Colonic mucosa (tissue), 4 donors: ENCODE data around the gene SUOX. TPM values are rescaled to one million over a fixed set of nuclear protein-coding genes. Genes with fewer than 3 reads are reported as not detected.

Experiments used
- DNase-seq: peaks from one replicate; pipeline ENCODE4 v3.0.0-alpha.2; 2020
- H3K27ac ChIP-seq: fragments of 200-600 bp; one replicate; pipeline ENCODE4 v1.8.0; 2021
- H3K27me3 ChIP-seq: fragments of 200-600 bp; one replicate; pipeline ENCODE4 v1.8.0; 2021
- H3K36me3 ChIP-seq: fragments of 200-600 bp; one replicate; pipeline ENCODE4 v1.8.0; 2021
- H3K4me1 ChIP-seq: fragments of 200-600 bp; one replicate; pipeline ENCODE4 v1.8.0; 2021; ENCODE audit warnings: mild to moderate bottlenecking
- H3K4me3 ChIP-seq: fragments of 200-600 bp; one replicate; pipeline ENCODE4 v1.8.0; 2021
- H3K9ac ChIP-seq, 2 donors: one replicate each; pipeline ENCODE4 v1.7.0; 2013; ENCODE audit warnings: control low read depth in 2 of 2, low read depth in 2 of 2, low read length in 2 of 2
- H3K9me3 ChIP-seq: fragments of 200-600 bp; one replicate; pipeline ENCODE4 v1.8.0; 2021
- intact Hi-C: fragments of 100-400 bp; cut with DNase I; formaldehyde crosslinking; loops from one replicate; pipeline ENCODE4 v1.14.1; 2022
- total RNA-seq, 2 donors: library from RNA; stranded (reverse); fragmentation: NEBNext Ultra II Directional in 1 of 2; extraction: Animal tissue kit (Norgen Biotek cat#: 25700) in 1 of 2; gene quantifications; one replicate each; pipeline ENCODE4 v1.2.1, GENCODE V29; 2021
- TF ChIP-seq, protein P1 (sequence below): fragments of 200-600 bp; IDR thresholded peaks from one replicate; pipeline ENCODE4 v1.8.0; 2022; ENCODE audit warnings: antibody characterized with exemption, mild to moderate bottlenecking
- donor health status: healthy.
- donor health status: DM: no; HTN: no; CAD: no.
- donor health status: DM: no; HTN: no; CAD: no.

The SUOX gene
- total RNA-seq, 2 donors from 2014 or later, result 25.8 to 35.8 TPM

DNA sequence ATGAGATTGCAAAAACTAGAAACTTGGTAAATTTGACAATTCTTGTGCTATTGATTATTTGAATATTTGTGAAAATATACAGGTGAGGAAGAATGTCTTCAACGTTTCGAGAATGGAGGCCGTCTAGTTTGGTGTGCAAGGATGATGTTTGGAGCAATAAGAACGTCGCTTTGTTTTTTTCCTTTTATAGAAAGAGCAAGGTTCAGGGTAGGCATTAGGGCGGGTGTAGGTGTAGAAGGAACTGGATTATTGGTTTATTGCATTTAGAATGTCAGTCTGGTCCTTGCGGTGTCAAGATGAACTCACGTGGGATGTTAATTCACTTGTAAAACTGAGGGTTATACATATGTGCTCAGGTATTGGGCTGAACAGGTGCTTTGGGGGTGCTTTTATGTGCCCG lies 45.8 kb downstream of the SUOX start:
- Histone ChIP-seq H3K4me1 (peaks cover 5% of the 10 kb centered on the region), H3K4me3 (peak overlapping the region; percentile 67), H3K27ac (peak overlapping the region; percentile 96), H3K36me3 (peaks cover 16% of the 10 kb centered on the region), H3K9ac (peak overlapping the region; percentile 86 to 96), H3K9me3 (no peaks in the 10 kb centered on the region), H3K27me3 (no peaks in the 10 kb centered on the region)
- intact Hi-C loops, result loop anchor here (10.0 kb wide), 1 partner anchor 72 kb away; the partner anchor contains the start of genes RPL41 and ZC3H10
- DNase-seq, result peak; percentile 33
- TF ChIP-seq, protein P1, sequence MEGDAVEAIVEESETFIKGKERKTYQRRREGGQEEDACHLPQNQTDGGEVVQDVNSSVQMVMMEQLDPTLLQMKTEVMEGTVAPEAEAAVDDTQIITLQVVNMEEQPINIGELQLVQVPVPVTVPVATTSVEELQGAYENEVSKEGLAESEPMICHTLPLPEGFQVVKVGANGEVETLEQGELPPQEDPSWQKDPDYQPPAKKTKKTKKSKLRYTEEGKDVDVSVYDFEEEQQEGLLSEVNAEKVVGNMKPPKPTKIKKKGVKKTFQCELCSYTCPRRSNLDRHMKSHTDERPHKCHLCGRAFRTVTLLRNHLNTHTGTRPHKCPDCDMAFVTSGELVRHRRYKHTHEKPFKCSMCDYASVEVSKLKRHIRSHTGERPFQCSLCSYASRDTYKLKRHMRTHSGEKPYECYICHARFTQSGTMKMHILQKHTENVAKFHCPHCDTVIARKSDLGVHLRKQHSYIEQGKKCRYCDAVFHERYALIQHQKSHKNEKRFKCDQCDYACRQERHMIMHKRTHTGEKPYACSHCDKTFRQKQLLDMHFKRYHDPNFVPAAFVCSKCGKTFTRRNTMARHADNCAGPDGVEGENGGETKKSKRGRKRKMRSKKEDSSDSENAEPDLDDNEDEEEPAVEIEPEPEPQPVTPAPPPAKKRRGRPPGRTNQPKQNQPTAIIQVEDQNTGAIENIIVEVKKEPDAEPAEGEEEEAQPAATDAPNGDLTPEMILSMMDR, result no peak

DNA sequence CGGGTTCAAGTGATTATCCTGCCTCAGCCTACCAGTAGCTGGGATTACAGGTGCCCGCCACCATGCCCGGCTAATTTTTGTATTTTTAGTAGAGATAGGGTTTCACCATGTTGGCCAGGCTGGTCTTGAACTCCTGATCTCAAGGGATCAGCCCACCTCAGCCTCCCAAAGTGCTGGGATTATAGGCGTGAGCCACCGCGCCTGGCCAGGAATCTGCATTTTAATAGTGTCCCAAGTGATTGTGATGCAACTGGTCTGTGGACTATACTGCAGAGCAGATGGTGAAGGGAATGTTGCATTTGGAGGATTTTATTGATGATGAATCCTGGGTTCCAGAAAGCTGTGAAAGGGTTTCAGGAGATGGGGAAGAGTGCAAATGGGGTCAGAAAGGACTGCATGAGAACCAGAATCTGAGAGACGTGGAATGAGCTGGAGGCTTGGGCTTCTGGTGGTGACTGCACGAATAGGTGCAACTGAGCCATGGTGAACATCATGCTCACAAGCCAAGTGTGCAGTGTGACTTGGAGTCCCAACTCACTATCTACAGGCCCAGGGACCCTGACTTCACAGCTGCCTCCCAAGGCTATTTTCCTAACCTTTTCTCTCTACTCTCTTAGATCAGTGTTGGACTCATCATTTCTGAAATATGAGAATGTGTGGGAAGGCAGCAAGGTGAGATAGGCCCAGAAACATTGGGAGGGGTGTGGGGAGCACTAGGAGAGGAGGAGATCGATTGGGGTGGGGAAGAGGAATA lies 49.1 kb downstream of the SUOX start:
- Histone ChIP-seq H3K27ac (no peak overlapping the region), H3K9ac (no peak overlapping the region), H3K9me3 (no peaks in the 10 kb centered on the region), H3K27me3 (no peaks in the 10 kb centered on the region), H3K4me3 (no peak overlapping the region), H3K36me3 (peaks cover 16% of the 10 kb centered on the region), H3K4me1 (peaks cover 5% of the 10 kb centered on the region)
- TF ChIP-seq, protein P1, result no peak
- intact Hi-C loops, result loop anchor here (10.0 kb wide), 1 partner anchor 69 kb away; the partner anchor contains the start of genes RPL41 and ZC3H10
- no peak for DNase-seq

DNA sequence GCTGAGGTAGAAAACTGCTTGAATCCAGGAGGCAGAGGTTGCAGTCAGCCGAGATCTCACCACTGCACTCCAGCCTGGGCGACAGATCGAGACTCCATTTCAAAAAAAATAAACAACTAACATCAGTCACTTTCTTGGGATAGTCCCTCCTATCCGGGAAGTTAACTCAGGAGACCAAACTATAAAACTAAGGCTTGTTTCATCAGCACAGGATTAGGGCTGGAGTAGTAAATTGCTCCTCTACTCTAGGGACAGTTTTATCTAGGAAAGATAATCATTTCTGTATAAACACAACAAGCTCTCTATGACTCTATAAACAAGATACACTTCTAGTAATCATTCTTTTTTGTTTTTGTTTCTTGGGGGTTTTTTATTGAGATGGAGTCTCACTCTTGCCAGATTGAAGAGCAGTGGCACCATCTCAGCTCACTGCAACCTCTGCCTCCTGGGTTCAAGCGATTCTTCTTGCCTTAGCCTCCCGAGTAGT lies 56.4 kb downstream of the SUOX start:
- intact Hi-C loops, result no loop called here
- no peaks in the 10 kb centered on the region for H3K27me3 ChIP-seq
- TF ChIP-seq, protein P1, result no peak
- H3K9ac ChIP-seq, result no peak overlapping the region
- no peak overlapping the region for H3K27ac ChIP-seq
- H3K4me1 ChIP-seq, result no peaks in the 10 kb centered on the region
- DNase-seq, result no peak
- H3K4me3 ChIP-seq, result no peak overlapping the region
- H3K36me3 ChIP-seq, result no peaks in the 10 kb centered on the region
- H3K9me3 ChIP-seq, result no peaks in the 10 kb centered on the region

Other genes starting within 250 kb of the SUOX start
- gene SARNP, start 179.6 kb upstream of the SUOX start, total RNA-seq, result 10 to 100 TPM; 52.3 to 53.0 TPM
- gene ORMDL2, start 179.2 kb upstream of the SUOX start, total RNA-seq, result 10 to 100 TPM; 59.3 to 93.3 TPM
- 10 to 100 TPM; 24.6 to 24.7 TPM for gene DNAJC14, start 167.7 kb upstream of the SUOX start, total RNA-seq
- gene MMP19, start 154.3 kb upstream of the SUOX start, total RNA-seq, result 1 to 10 TPM; 2.1 to 2.7 TPM
- gene PYM1, start 69.4 kb upstream of the SUOX start, total RNA-seq, result 10 to 100 TPM; 44.0 to 49.3 TPM
- gene DGKA, start 66.1 kb upstream of the SUOX start, total RNA-seq, result 10 to 100 TPM; 80.2 to 91.2 TPM
- 1 to 10 TPM; 3.4 to 3.8 TPM for gene PMEL, start 31.2 kb upstream of the SUOX start, total RNA-seq
- 10 to 100 TPM; 20.9 to 48.9 TPM for gene CDK2, start 30.4 kb upstream of the SUOX start, total RNA-seq
- 100 to 1,000 TPM; 112 to 178 TPM for gene RAB5B, start 23.2 kb upstream of the SUOX start, total RNA-seq
- 1 to 10 TPM; 4.7 to 5.6 TPM for gene IKZF4, start 23.8 kb downstream of the SUOX start, total RNA-seq
- gene RPS26, start 44.6 kb downstream of the SUOX start, total RNA-seq, result 10 to 100 TPM; 53.1 to 80.5 TPM
- gene ERBB3, start 82.9 kb downstream of the SUOX start, total RNA-seq, result 100 to 1,000 TPM; 158 to 206 TPM
- 100 to 1,000 TPM in 1 of 2 donors, 10 to 100 TPM in 1; 69.6 to 155 TPM for gene PA2G4, start 107.3 kb downstream of the SUOX start, total RNA-seq
- gene RPL41, start 119.4 kb downstream of the SUOX start, total RNA-seq, result 1,000 to 10,000 TPM; 3,248 to 3,669 TPM
- 1 to 10 TPM; 3.5 to 6.1 TPM for gene ZC3H10, start 121.0 kb downstream of the SUOX start, total RNA-seq
- gene ESYT1, start 131.0 kb downstream of the SUOX start, total RNA-seq, result 10 to 100 TPM; 63.9 to 72.8 TPM
- 10 to 100 TPM; 18.6 to 19.1 TPM for gene MYL6B, start 155.3 kb downstream of the SUOX start, total RNA-seq
- 1,000 to 10,000 TPM; 1,641 to 1,922 TPM for gene MYL6, start 161.1 kb downstream of the SUOX start, total RNA-seq
- 10 to 100 TPM; 80.1 to 84.2 TPM for gene SMARCC2, start 192.2 kb downstream of the SUOX start, total RNA-seq
- gene RNF41, start 224.6 kb downstream of the SUOX start, total RNA-seq, result 10 to 100 TPM; 29.0 to 36.0 TPM
- gene NABP2, start 227.1 kb downstream of the SUOX start, total RNA-seq, result 10 to 100 TPM; 30.3 to 68.4 TPM
- 100 to 1,000 TPM; 158 to 163 TPM for gene SLC39A5, start 232.8 kb downstream of the SUOX start, total RNA-seq